ENCODE data around the gene GMCL2.

Gene GMCL2

GRCh38 chr5:178182158-178182876 lies 4.9 kb downstream of the GMCL2 start:
- no peak for DNase-seq (ENCODE audit: low spot score)

DNA sequence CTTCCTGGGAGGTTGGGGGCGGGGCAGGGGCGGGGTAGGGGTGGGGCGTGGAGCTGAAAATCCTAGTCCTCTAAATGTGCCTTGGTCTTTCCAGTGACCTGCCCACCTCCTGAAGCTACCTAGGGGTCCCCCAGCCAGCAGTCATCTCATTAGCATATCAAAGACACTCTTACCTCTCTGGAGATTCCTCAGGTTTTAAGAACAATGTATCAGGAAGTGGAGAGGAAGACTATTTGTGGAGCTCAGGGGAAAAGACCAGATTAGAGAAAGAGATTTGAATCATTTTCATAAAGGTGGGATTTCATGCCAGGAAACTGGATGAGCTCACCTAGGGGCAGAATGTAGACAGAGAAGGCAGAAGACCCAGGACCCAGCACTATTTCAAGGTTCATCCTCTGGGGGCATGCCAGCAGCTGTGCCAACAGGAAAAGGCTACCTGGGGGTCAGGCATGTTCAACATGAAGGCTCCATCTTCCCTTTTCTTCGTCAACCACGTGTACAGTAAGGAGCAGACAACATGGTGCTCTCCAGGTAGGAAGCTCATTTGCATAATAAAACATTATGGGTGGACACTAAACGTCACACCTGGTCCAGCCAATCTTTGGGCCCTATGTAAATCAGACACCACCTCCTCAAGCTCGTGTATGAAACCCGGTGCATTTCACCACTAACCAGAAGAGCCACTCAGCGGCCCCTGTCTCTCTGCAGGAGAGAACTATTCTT lies 6.9 kb downstream of the GMCL2 start:
- peak; percentile 28 for DNase-seq (ENCODE audit: low spot score)

DNA sequence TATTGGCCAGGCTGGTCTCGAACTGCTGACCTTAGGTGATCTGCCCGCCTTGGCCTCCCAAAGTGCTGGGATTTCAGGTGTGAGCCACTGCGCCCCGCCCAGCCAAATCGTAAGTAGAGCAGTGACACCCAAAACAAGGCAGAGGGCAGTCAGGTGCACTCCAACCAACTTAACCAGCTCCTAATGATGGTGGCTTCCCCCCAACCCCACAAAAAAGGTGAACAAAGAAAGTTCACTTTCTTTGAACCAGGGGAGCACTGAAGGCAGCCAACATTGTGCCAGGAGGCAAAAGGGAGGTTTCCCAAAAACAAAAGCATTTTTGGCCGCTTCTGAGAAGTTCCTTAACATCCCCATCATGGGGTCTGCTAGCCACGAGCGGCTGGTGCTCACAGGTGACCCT lies 9.6 kb downstream of the GMCL2 start:
- DNase-seq (ENCODE audit: low spot score), result no peak

DNA sequence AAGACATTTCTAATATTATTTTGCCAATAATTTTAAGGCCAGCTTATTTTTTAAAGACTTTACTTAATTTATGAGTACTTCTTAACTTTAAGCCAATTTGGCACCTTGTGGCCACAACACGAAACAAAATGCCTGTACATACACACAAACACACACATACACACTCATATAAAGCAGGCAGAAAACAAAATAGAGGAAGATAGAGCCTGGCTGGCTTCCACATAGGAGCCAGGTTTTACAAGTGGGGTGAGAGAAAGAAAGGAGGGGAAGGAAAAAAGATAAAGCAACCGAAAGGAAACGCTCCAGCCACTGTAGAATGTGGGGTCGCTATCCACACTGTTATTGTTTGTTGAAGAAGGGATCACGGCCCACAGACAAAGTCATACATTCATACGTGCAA lies 10.4 kb downstream of the GMCL2 start:
- no peak for DNase-seq (ENCODE audit: low spot score)

GRCh38 chr5:178174456-178174855 lies 12.7 kb downstream of the GMCL2 start:
- DNase-seq (ENCODE audit: low spot score), result no peak

- no peak for DNase-seq (ENCODE audit: low spot score)
Measured at GRCh38 chr5:178170455-178170854, 16.7 kb downstream of the GMCL2 start.

DNA sequence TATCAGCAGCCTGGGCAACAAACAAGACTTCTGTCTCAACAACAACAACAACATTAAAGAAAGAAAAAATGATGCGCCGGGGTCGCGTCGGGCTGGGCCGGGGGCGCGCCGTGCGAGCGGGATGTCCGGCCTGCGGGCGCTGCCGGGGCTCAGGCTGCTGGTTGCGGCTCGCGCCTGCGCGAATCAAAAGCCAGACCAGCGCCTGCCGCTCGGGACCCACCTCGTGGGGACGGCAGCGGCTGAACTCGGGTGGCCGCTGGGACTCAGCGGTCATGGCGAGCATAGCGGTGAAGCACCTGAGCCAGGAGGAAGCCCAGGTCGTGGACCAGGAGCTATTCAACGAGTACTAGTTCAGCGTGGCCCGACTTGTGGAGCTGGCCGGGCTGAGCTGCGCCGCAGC lies 21.6 kb downstream of the GMCL2 start:
- DNase-seq (ENCODE audit: low spot score), result no peak

- peak; percentile 96 for DNase-seq (ENCODE audit: low spot score)
Measured at GRCh38 chr5:178163772-178164735, 23.1 kb downstream of the GMCL2 start.

GRCh38 chr5:178162481-178162880 lies 24.7 kb downstream of the GMCL2 start:
- DNase-seq (ENCODE audit: low spot score), result no peak

DNA sequence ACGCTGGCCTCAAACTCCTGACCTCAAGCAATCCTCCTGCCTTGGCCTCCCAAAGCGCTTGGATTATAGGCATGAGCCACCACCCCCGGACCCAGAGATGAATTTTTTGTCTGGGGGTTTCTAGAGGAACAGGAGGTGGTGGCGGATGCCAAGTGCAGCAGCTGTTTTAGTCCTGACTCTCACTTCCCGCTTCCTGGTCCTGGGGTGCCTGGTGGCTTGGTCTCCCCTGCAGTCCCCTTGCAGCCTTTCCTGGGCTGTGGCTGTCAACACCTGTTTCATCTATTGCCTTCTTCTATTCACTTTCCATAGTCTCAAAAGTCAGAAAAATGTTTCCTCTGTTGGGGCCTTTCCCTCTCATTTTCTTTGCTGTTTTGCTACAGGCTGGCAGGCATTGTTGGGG lies 27.0 kb downstream of the GMCL2 start:
- DNase-seq (ENCODE audit: low spot score), result no peak

GRCh38 chr5:178155065-178155464 lies 32.1 kb downstream of the GMCL2 start:
- DNase-seq (ENCODE audit: low spot score), result peak; percentile 64

DNA sequence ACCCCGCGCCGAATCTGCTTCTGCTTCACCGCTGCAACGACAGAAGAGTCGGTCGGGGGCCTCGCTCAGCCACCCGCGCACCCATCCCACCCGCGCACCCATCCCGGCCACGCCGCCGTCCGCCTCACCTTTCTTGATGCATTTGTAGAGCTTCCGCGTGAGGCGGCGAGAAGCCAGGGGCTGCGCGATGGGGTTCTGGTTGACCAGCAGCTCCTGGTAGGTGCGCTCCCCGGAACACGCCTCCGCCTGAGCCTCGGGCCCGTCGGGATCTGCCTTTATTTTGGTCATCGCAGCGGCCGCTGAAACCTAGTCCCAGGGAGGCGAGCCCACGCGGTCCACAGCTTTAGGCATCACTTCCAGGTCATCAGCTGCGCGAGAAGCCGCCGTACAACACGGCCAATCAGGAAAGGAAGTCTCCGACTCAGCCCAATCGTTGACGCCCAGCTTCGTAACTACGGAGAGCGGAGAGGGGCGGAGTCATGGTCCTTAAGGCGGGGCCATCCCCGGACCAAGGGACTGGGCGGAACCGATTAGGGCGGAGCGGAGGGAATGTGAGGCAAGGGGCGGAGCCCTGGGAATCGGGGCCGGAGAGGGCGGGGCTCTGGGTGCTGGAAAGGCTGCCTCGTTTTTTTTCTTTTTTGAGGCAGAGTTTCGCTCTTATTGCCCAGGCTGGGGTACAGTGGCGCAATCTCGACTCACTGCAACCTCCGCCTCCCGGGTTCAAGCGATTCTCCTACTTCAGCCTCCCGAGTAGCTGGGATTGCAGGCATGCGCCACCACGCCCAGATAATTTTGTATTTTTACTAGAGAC lies 33.4 kb downstream of the GMCL2 start, which contains the start of gene NHP2:
TSS of gene NHP2 (minus strand) at position 356 of the 811 bp plus-strand sequence. CDS start at position 288, 68 bp downstream.
- peak; percentile 99 for DNase-seq (ENCODE audit: low spot score)

DNA sequence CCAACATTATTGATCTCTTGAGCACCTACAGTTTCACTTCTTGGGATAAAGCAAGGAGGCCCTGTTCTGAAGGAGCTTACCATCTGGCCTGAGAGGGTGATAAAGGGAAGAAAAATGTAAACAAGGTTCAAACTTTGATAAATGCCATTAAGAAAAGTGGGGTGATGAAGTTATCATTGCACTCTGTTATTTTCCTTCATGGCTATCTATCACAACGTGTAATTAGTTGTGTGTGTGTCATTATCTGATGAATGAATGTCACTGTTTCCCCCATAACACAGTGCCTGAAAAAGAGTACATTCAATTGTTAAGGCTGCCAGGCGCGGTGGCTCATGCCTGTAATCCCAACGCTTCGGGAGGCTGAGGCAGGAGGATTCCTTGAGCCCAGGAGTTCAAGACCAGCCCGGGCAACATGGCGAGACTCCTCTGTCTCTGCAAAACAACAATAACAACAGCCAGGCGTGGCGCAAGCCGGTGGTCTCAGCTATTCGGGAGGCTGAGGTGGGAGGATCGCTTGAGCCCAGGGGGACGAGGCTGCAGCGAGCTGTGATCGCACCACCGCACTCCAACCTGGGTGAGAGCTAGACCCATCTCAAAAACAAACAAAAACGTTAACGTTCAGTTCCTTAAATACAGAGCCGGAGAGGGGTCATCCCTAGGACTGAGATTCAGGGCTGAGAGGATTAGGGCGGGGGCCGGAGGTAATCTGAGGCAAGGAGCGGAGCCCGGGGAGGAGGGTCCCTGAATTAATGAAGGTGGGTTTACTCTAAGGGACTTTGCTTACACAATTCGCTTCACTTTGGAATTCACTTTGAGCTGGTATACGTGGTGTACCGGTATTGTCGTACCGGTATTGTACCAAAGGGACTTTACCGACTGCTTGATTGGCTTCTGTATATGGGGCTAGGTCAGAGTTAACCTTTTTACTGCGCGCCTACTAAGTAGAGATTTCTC lies 34.4 kb downstream of the GMCL2 start:
- no peak for DNase-seq (ENCODE audit: low spot score)

DNA sequence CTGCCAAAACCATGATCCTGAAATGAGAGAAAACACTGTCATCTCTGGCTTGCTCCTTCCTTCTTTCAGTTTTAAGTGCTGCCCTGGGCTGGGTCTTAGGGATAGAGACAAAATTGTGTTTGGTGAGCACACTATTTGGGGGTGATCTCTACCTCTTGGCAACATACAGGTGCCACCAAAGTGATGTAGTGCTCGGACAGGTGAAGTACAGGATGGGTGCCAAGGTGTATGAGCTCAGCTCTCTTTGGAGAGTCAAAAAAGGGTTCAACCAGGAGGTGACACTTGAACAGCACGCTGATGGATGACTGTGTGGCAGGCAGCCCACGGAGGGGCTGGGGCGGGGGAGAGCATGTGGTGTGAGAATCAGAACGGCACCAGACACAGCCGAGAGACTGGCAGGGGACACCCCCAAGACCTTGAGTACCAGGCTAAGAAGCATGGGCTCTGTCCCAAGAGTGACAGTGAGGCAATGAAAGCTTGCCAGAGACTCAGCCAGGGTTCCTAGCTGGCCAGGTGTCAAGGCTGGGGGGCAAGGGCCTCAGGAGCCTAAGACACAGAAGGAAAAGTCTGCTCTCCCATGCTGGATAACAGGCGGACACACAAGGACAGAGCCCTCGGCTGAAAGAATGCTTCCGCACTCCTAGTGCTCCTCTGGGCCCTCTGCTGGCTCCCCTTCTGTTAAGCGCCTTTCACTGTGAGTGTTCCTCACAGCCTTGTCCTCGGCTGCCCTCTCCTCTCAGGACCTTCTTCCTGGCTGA lies 36.0 kb downstream of the GMCL2 start:
- no peak for DNase-seq (ENCODE audit: low spot score)

GRCh38 chr5:178149199-178149932 lies 37.8 kb downstream of the GMCL2 start:
- no peak for DNase-seq (ENCODE audit: low spot score)

GRCh38 chr5:178147406-178147805 lies 39.8 kb downstream of the GMCL2 start:
- DNase-seq (ENCODE audit: low spot score), result no peak

DNA sequence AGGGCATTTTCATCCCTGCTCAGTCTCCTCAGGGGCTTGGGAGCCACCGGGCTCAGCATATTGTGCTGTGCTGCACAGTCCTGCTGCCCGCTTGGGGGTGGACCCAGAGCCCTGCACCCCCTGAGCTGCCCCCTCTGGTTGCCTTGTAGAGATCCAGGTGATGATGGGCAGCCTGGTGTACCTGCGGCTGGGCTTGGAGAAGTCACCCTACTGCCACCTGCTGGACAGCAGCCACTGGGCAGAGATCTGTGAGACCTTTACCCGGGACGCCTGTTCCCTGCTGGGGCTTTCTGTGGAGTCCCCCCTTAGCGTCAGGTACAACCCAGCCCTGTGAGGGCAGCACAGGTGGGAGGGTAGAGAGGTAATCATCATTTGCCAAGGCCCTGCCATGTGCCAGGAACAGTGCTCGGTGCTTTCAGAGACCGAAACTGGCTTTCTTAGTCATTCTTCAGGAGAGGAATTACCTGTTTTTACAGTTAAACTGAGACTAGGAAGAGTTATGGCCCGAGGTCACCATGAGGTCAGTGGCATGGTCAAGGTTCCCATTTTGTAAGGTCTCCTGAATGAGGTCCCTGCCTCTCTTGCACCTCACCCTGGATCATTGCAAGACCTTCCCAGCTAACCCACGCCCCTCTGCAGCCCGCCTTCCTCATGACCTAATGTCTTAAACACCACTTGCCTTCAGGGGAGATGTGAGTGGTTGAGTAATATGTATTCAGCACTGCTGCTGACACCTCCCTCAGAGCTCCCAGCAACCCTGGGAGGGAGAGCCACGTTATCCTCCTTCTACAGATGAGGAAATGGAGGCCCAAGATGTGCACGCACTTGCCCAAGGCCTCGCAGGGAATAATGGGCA lies 41.0 kb downstream of the GMCL2 start:
- DNase-seq (ENCODE audit: low spot score), result peak; percentile 81

- DNase-seq (ENCODE audit: low spot score), result no peak
Measured at GRCh38 chr5:178143901-178144300, 43.3 kb downstream of the GMCL2 start.
